PC-3 (cell line): ENCODE results near the gene CCDC197. TPM values are rescaled to one million over a fixed set of nuclear protein-coding genes. Genes with fewer than 3 reads are reported as not detected.
A peak's percentile ranks its signal among the peaks of the same experiment; 100 is the strongest.

Experiments used
- ATAC-seq: fragments of 200-7000 bp; cut with Tn5 transposase; 2 replicates; pipeline ENCODE4 v1.9.1; 2020; ENCODE audit warnings: mild to moderate bottlenecking, moderate library complexity
- BruUV-seq: library from RNA; stranded (reverse); fragments of 400-500 nt; replicated peaks from 2 replicates; lab custom pipeline; 2021; lab: Mats Ljungman, UMichigan
- CTCF ChIA-PET: fragments of 300-600 bp; sonication (Branson Sonifier 250); formaldehyde crosslinking; loops from one replicate; lab custom pipeline; 2022; ENCODE audit warnings: antibody characterized with exemption; lab: Charles Lee
- POLR2A ChIA-PET: fragments of 300-600 bp; sonication (Branson Sonifier 250); formaldehyde crosslinking; loops from one replicate; lab custom pipeline; 2022; ENCODE audit warnings: antibody characterized with exemption; ENCODE audit not compliant: unreplicated experiment; lab: Charles Lee
- DNase-seq: peaks from one replicate; pipeline ENCODE4 v3.0.0-alpha.2; 2015
- H2AFZ ChIP-seq: fragments of 300-600 bp; sonication (generic); 2 replicates; pipeline ENCODE4 v1.6.0; 2016; ENCODE audit warnings: antibody characterized with exemption, low read length
- H3F3A ChIP-seq: fragments of 300-600 bp; sonication (generic); one replicate; pipeline ENCODE4 v1.6.0; 2017; ENCODE audit warnings: antibody characterized with exemption, low read length, control low read depth, mild to moderate bottlenecking; ENCODE audit not compliant: unreplicated experiment
- H3K27ac ChIP-seq: fragments of 300-600 bp; sonication (generic); 2 replicates; pipeline ENCODE4 v1.5.1; 2016; ENCODE audit warnings: mild to moderate bottlenecking, low read length
- H3K27me3 ChIP-seq: fragments of 300-600 bp; sonication (generic); 2 replicates; pipeline ENCODE4 v1.6.1; 2016; ENCODE audit warnings: low read length, mixed read lengths
- H3K36me3 ChIP-seq: fragments of 300-600 bp; sonication (generic); 2 replicates; pipeline ENCODE4 v1.6.1; 2016; ENCODE audit warnings: low read depth, mixed run types, low read length, mixed read lengths
- H3K4me1 ChIP-seq: fragments of 300-600 bp; sonication (generic); 2 replicates; pipeline ENCODE4 v1.5.1; 2016; ENCODE audit warnings: low read length; ENCODE audit not compliant: insufficient read depth
- H3K4me2 ChIP-seq: fragments of 300-600 bp; sonication (generic); 2 replicates; pipeline ENCODE4 v1.6.0; 2016; ENCODE audit warnings: low read length
- H3K4me3 ChIP-seq: fragments of 300-600 bp; sonication (generic); 2 replicates; pipeline ENCODE4 v1.5.1; 2016; ENCODE audit warnings: mild to moderate bottlenecking, low read length, mixed read lengths
- H3K79me2 ChIP-seq: fragments of 300-600 bp; sonication (generic); 2 replicates; pipeline ENCODE4 v1.6.1; 2017; ENCODE audit warnings: low read length, mixed read lengths
- H3K9ac ChIP-seq: fragments of 300-600 bp; sonication (generic); 2 replicates; pipeline ENCODE4 v1.6.0; 2016; ENCODE audit warnings: mild to moderate bottlenecking, low read length
- H3K9me2 ChIP-seq: fragments of 300-600 bp; sonication (generic); replicated peaks from 2 replicates; pipeline ENCODE4 v1.6.1; 2016; ENCODE audit warnings: mixed run types, low read length, mixed read lengths
- H3K9me3 ChIP-seq: fragments of 300-600 bp; sonication (generic); 2 replicates; pipeline ENCODE4 v1.6.1; 2016; ENCODE audit warnings: low read length, mixed read lengths
- H4K20me1 ChIP-seq: fragments of 300-600 bp; sonication (generic); 2 replicates; pipeline ENCODE4 v1.6.1; 2016; ENCODE audit warnings: low read length, mixed read lengths
- EZH2 ChIP-seq: fragments of 300-600 bp; sonication (generic); IDR thresholded peaks from one replicate; pipeline ENCODE4 v1.6.1; 2017; ENCODE audit warnings: antibody characterized with exemption, mild to moderate bottlenecking, low read length; ENCODE audit not compliant: unreplicated experiment
- EZH2phosphoT487 ChIP-seq: fragments of 300-600 bp; sonication (generic); IDR thresholded peaks from 2 replicates; pipeline ENCODE4 v1.6.1; 2018; ENCODE audit warnings: mild to moderate bottlenecking, antibody characterized with exemption, low read length, borderline replicate concordance
- intact Hi-C: fragments of 100-400 bp; cut with micrococcal nuclease; formaldehyde crosslinking; loops from 2 replicates; pipeline ENCODE4 v1.9.0; 2023
- total RNA-seq: library from RNA; depleted of rRNA; stranded (reverse); fragments of >200 nt; gene quantifications from 2 replicates; pipeline ENCODE4 v1.2.3, GENCODE V29; 2014
- TF ChIP-seq, protein P1 (sequence below): fragments of 300-600 bp; sonication (generic); conservative IDR thresholded peaks from 2 replicates; pipeline ENCODE4 v1.5.1; 2017; ENCODE audit warnings: antibody characterized with exemption, low read depth, mild to moderate bottlenecking, low read length

Gene CCDC197
- total RNA-seq, 1 experiment from 2014 or later, result not detected

DNA sequence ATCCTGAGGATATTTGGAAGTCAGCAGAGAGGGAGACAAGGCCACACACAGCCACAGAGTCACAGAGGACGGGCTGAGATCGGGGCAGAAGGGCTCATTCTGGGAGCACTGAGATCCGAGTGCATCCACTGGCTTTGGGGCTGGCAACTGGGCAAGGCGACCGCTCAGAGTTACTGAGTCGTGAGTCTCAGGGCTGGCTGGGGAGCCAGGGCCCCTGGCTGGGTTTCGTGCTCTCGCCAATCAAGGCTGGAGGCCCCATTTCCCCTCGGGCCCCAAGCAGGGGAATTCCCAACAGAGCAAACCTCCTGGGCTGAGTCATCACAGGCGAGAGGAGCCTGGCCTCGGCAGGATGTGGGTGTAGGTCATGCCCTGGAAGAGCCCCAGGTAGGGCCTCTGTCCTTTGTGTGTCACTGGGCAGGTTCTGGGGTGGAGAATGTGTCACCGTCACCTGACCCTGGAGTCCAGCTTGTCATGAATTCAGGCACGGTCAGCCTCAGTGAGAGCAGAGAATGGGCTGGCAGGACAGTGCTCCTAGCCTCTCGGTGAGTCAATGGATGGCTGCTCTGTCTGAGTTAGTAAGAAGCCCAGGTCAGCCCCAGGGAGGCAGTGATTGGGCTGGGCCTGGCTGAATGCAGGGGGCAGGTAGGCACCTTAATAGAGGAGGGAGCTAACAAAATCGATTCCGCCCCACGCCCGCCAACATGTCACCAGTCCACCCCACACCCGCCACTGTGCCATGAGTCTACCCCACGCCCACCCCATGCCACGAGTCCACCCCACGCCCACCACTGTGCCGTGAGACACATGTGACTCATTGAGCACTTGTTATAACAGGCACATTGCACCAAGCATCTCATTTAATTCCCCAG is 37.6 kb upstream of the CCDC197 start:
- H2AFZ ChIP-seq, result no peak overlapping the region
- ATAC-seq, result peak; percentile 93
- no peaks in the 10 kb centered on the region for H4K20me1 ChIP-seq
- peak overlapping the region; percentile 85 for H3K27ac ChIP-seq
- CTCF ChIA-PET, result no interaction called here
- peaks cover 21% of the 10 kb centered on the region for H3K4me1 ChIP-seq
- H3K4me2 ChIP-seq, result peak overlapping the region; percentile 57
- no peaks in the 10 kb centered on the region for H3K79me2 ChIP-seq
- peak overlapping the region; percentile 9; the same call in 1 of the 2 replicates for H3K4me3 ChIP-seq
- POLR2A ChIA-PET, result interaction anchor here (0.7 kb wide), 2 partner anchors 76 to 710 kb away, joined by 4 read pairs; no protein-coding TSS in a partner anchor
- DNase-seq, result peak; percentile 95
- no peaks in the 10 kb centered on the region for H3K9me3 ChIP-seq
- H3K9ac ChIP-seq, result peak overlapping the region; percentile 55
- no TSS peak for BruUV-seq
- H3K27me3 ChIP-seq, result no peaks in the 10 kb centered on the region
- TF ChIP-seq EZH2 (no peak), EZH2phosphoT487 (peak; percentile 73)
- no peaks in the 10 kb centered on the region for H3F3A ChIP-seq
- no peaks in the 10 kb centered on the region for H3K9me2 ChIP-seq
- intact Hi-C loops, result no loop called here
- H3K36me3 ChIP-seq, result no peaks in the 10 kb centered on the region

DNA sequence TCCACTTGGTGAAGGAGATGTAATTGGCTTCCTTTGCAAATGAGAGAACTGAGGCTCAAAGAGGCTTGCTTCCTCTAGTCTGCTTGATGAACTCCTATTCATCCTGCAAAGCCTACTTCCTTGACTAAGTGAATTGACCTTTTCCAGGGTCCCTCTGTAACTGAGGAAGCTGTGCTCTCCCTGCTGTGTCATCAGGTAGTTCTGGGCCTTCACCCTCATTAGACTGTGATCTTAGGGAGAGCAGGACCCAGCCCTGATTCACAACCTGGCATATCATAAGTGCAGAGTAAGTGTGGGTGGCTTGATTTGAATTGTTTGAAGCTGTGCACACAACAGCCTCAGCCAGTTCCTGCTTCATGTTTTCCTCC is 37.0 kb upstream of the CCDC197 start:
- TF ChIP-seq EZH2phosphoT487, result no peak
- TF ChIP-seq EZH2, result no peak
- TF ChIP-seq, protein P1, sequence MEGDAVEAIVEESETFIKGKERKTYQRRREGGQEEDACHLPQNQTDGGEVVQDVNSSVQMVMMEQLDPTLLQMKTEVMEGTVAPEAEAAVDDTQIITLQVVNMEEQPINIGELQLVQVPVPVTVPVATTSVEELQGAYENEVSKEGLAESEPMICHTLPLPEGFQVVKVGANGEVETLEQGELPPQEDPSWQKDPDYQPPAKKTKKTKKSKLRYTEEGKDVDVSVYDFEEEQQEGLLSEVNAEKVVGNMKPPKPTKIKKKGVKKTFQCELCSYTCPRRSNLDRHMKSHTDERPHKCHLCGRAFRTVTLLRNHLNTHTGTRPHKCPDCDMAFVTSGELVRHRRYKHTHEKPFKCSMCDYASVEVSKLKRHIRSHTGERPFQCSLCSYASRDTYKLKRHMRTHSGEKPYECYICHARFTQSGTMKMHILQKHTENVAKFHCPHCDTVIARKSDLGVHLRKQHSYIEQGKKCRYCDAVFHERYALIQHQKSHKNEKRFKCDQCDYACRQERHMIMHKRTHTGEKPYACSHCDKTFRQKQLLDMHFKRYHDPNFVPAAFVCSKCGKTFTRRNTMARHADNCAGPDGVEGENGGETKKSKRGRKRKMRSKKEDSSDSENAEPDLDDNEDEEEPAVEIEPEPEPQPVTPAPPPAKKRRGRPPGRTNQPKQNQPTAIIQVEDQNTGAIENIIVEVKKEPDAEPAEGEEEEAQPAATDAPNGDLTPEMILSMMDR, result no peak
- Histone ChIP-seq H3K4me1 (peaks cover 21% of the 10 kb centered on the region), H3K27me3 (no peaks in the 10 kb centered on the region), H3K79me2 (no peaks in the 10 kb centered on the region), H4K20me1 (no peaks in the 10 kb centered on the region), H3F3A (no peaks in the 10 kb centered on the region), H3K9me3 (no peaks in the 10 kb centered on the region), H3K4me2 (peak overlapping the region; percentile 54), H3K9ac (peak overlapping the region; percentile 50), H3K4me3 (no peak overlapping the region), H2AFZ (no peak overlapping the region), H3K27ac (peak overlapping the region; percentile 85), H3K36me3 (no peaks in the 10 kb centered on the region), H3K9me2 (no peaks in the 10 kb centered on the region)
- DNase-seq, result no peak
- ATAC-seq, result no peak
- BruUV-seq, result TSS peak; percentile 28
- ChIA-PET POLR2A (no interaction called here), CTCF (no interaction called here)
- intact Hi-C loops, result no loop called here

DNA sequence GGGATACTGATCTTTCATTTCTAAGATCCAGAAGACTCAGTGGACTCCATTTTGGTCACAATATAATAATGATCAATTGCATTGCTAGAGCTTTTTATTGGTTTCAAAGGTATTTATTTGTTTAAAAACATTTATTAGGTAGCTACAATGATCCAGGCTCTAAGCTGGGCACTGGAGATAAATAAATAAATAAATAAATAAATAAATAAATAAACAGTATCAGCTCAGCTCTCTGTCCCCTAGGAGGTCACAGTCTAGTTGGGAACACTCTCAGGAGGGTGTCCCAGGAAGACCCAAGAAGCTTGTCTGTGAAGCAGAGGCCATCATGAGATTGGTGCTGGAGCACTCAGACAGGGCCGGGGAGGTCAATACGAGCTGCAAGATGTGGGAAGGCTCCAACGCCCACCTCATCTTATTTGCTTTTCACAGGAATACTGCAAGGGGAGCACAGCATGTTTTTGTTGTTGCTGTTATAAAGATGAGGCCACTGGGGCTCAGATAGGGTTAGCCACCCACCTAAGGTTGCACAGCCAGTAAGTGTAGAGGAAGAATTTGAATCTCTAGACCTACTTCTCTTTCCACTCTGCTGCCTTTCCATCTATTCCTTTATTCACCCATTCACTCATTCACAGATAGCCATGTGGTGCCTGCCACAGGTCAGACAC is 36.2 kb upstream of the CCDC197 start:
- intact Hi-C loops, result no loop called here
- ATAC-seq (no peak), DNase-seq (no peak)
- TF ChIP-seq, protein P1, result no peak
- TF ChIP-seq EZH2, result no peak
- TF ChIP-seq EZH2phosphoT487, result no peak
- ChIA-PET CTCF (no interaction called here), POLR2A (no interaction called here)
- Histone ChIP-seq H3F3A (no peaks in the 10 kb centered on the region), H3K4me2 (no peak overlapping the region), H3K4me1 (peaks cover 25% of the 10 kb centered on the region), H3K79me2 (no peaks in the 10 kb centered on the region), H3K9me3 (no peaks in the 10 kb centered on the region), H3K9me2 (no peaks in the 10 kb centered on the region), H3K4me3 (no peak overlapping the region), H3K27me3 (no peaks in the 10 kb centered on the region), H2AFZ (no peak overlapping the region), H4K20me1 (no peaks in the 10 kb centered on the region), H3K9ac (peak overlapping the region; percentile 50; the same call in 1 of the 2 replicates), H3K36me3 (no peaks in the 10 kb centered on the region), H3K27ac (0 out of 2 replicates have a peak overlapping the region, but pooled peaks have one; percentile 85)
- BruUV-seq, result no TSS peak
